Measurements from ENCODE around the gene CCNJL. TPM values are rescaled to one million over a fixed set of nuclear protein-coding genes. Genes with fewer than 3 reads are reported as not detected.

CCNJL gene
- total and polyA plus RNA-seq, 4 donors, result 9.1 to 22.3 (median 13.4) TPM

- no peak for DNase-seq
- Histone ChIP-seq H3K27me3 (ENCODE audit: control insufficient read depth in 3 of 3, insufficient read depth in 3 of 3, low read length in 2 of 3) (no peaks in the 10 kb centered on the region), H3K4me3 (no peak overlapping the region), H3K4me1 (ENCODE audit: control insufficient read depth in 5 of 5, insufficient read depth in 5 of 5, low read length in 5 of 5) (peaks cover 0 to 3% (median 0%) of the 10 kb centered on the region in 5 donors), H3K9ac (ENCODE audit: insufficient read depth in 1 of 2, low read length in 2 of 2) (no peak overlapping the region), H3K9me3 (ENCODE audit: control insufficient read depth in 4 of 4, insufficient read depth in 3 of 4, low read length in 3 of 4) (no peaks in the 10 kb centered on the region), H3K27ac (ENCODE audit: low read depth in 1 of 2, low read length in 1 of 2) (no peak overlapping the region), H3K36me3 (ENCODE audit: control insufficient read depth in 4 of 4, insufficient read depth in 4 of 4, low read length in 4 of 4) (peaks cover 0 to 11% (median 3%) of the 10 kb centered on the region in 4 donors)
- no peak for ATAC-seq (ENCODE audit: insufficient read depth, low FRiP score)
- TF ChIP-seq CTCF (IDR thresholded peaks at IDR 0.05; ENCODE audit: control extremely low read depth, extremely low read depth), result no peak
- 93 to 95% methylated on average over 26 of the region's 26 CpGs for WGBS, 2 donors
Measured at GRCh38 chr5:160280384-160281095, 31.8 kb downstream of the CCNJL start.

GRCh38 chr5:160278343-160278742 is 34.0 kb downstream of the CCNJL start:
- WGBS, 2 donors, result 76 to 78% methylated on average over 7 of the region's 7 CpGs
- DNase-seq (no peak), ATAC-seq (ENCODE audit: insufficient read depth, low FRiP score) (no peak)
- Histone ChIP-seq H3K9ac (ENCODE audit: insufficient read depth in 1 of 2, low read length in 2 of 2) (no peak overlapping the region), H3K9me3 (ENCODE audit: control insufficient read depth in 4 of 4, insufficient read depth in 3 of 4, low read length in 3 of 4) (no peaks in the 10 kb centered on the region), H3K4me3 (no peak overlapping the region), H3K4me1 (ENCODE audit: control insufficient read depth in 5 of 5, insufficient read depth in 5 of 5, low read length in 5 of 5) (peaks cover 0 to 1% (median 0%) of the 10 kb centered on the region in 5 donors), H3K27me3 (ENCODE audit: control insufficient read depth in 3 of 3, insufficient read depth in 3 of 3, low read length in 2 of 3) (no peaks in the 10 kb centered on the region), H3K36me3 (ENCODE audit: control insufficient read depth in 4 of 4, insufficient read depth in 4 of 4, low read length in 4 of 4) (peaks cover 0 to 14% (median 3%) of the 10 kb centered on the region in 4 donors), H3K27ac (ENCODE audit: low read depth in 1 of 2, low read length in 1 of 2) (no peak overlapping the region)
- no peak for TF ChIP-seq CTCF (IDR thresholded peaks at IDR 0.05; ENCODE audit: control extremely low read depth, extremely low read depth)

- TF ChIP-seq CTCF (IDR thresholded peaks at IDR 0.05; ENCODE audit: control extremely low read depth, extremely low read depth), result no peak
- 72 to 74% methylated on average over 5 of the region's 5 CpGs for WGBS, 2 donors
Measured at GRCh38 chr5:160274483-160274931, 37.9 kb downstream of the CCNJL start.

More at GRCh38 chr5:160274483-160274931, 37.9 kb downstream of the CCNJL start:
- no peak for ATAC-seq (ENCODE audit: insufficient read depth, low FRiP score)
- Histone ChIP-seq H3K9me3 (ENCODE audit: control insufficient read depth in 4 of 4, insufficient read depth in 3 of 4, low read length in 3 of 4) (no peaks in the 10 kb centered on the region), H3K4me1 (ENCODE audit: control insufficient read depth in 5 of 5, insufficient read depth in 5 of 5, low read length in 5 of 5) (peaks cover 7 to 17% (median 9%) of the 10 kb centered on the region in 5 donors), H3K4me3 (no peak overlapping the region), H3K36me3 (ENCODE audit: control insufficient read depth in 4 of 4, insufficient read depth in 4 of 4, low read length in 4 of 4) (peaks cover 0 to 12% (median 2%) of the 10 kb centered on the region in 4 donors), H3K27ac (ENCODE audit: low read depth in 1 of 2, low read length in 1 of 2) (no peak overlapping the region), H3K27me3 (ENCODE audit: control insufficient read depth in 3 of 3, insufficient read depth in 3 of 3, low read length in 2 of 3) (no peaks in the 10 kb centered on the region), H3K9ac (ENCODE audit: insufficient read depth in 1 of 2, low read length in 2 of 2) (no peak overlapping the region)
- DNase-seq, result no peak

All from lung (tissue), 12 donors.